Suprapubic skin (tissue), 4 donors: ENCODE measurements around the gene LRRC61. TPM values are rescaled to one million over a fixed set of nuclear protein-coding genes. Genes with fewer than 3 reads are reported as not detected.

Experiments
- DNase-seq, 2 donors: peaks; one replicate each; pipeline ENCODE4 v3.0.0-alpha.2; 2019; ENCODE audit warnings: low spot score in 2 of 2
- H3K27ac ChIP-seq: fragments of 200-600 bp; sonication (generic); one replicate; pipeline ENCODE4 v1.5.1; 2019
- H3K27me3 ChIP-seq: fragments of 200-600 bp; sonication (generic); one replicate; pipeline ENCODE4 v1.5.1; 2019
- H3K36me3 ChIP-seq: fragments of 200-600 bp; sonication (generic); one replicate; pipeline ENCODE4 v1.5.1; 2019
- H3K4me1 ChIP-seq: fragments of 200-600 bp; sonication (generic); one replicate; pipeline ENCODE4 v1.5.1; 2019
- H3K4me3 ChIP-seq: fragments of 200-600 bp; sonication (generic); one replicate; pipeline ENCODE4 v1.5.1; 2019; ENCODE audit warnings: mild to moderate bottlenecking
- H3K9me3 ChIP-seq: fragments of 200-600 bp; sonication (generic); one replicate; pipeline ENCODE4 v1.5.1; 2019
- CTCF ChIP-seq, 2 donors: fragments of 200-600 bp in 1 of 2; fragments of 450-650 bp in 1 of 2; sonication (generic) in 1 of 2; IDR thresholded peaks; one replicate each; pipeline ENCODE4 v1.5.1; 2016 to 2019; ENCODE audit warnings: antibody characterized with exemption in 2 of 2, mild to moderate bottlenecking in 1 of 2, moderate library complexity in 1 of 2
- EP300 ChIP-seq: sonication (generic); formaldehyde crosslinking; IDR thresholded peaks from one replicate; pipeline ENCODE4 v1.6.1; 2017; ENCODE audit warnings: antibody characterized with exemption
- POLR2A ChIP-seq, 2 donors: fragments of 450-650 bp; IDR thresholded peaks; one replicate each; pipeline ENCODE4 v1.6.1; 2017; ENCODE audit warnings: antibody characterized with exemption in 2 of 2, mild to moderate bottlenecking in 2 of 2, moderate library complexity in 2 of 2
- POLR2AphosphoS5 ChIP-seq, 3 donors: sonication (generic); formaldehyde crosslinking; IDR thresholded peaks; one replicate each; pipeline ENCODE4 v1.6.1; 2017; ENCODE audit warnings: antibody characterized with exemption in 3 of 3
- WGBS: methylation state at CpG from one replicate; pipeline ENCODE4 v1.1.5; 2018; 5-methylcytosine and 5-hydroxymethylcytosine counted together
- total RNA-seq, 4 donors: library from RNA; depleted of rRNA; stranded (reverse); fragments of >200 nt; gene quantifications; one replicate each; pipeline ENCODE4 v1.1.0, GENCODE V29; 2016

The LRRC61 gene
- total RNA-seq, 4 donors from 2014 or later: 7.9 to 29.0 (median 22.5) TPM

DNA sequence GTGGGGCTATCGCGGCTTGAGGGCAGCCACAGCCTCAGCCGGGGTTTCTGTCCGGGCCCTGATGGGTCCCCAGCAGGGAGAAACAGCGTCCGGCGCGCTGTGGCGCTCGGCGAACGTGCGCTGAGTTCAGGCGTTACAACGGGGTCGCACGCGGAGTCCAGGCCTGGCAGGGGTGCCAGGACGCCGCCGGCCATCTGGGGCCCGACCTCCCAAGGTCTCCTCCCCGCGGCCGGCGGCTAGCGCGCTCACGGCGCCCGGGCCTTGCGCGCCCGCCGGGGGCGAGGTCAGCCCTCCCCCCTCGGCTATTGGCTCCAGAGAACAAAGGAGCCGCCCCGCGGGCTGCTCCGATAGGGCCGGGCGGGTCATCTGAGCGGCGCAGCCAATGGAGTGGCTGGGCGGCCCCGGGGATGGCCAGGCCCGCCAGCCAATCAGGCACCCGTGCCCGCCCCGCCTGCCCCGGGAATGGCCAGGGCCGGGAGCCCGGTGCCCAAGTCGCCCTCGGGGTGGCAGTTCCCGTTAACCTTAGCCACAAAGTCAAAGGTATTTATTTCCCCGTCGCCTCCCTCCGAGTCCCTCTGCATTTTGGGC, 55.8 kb downstream of the LRRC61 start, which contains the start of gene ZNF775:
ZNF775 (plus strand) TSS at position 478 of the 588 bp plus-strand sequence. CDS start 9,141 bp downstream, outside the sequence.
- Histone ChIP-seq H3K9me3 (no peaks in the 10 kb centered on the region), H3K4me3 (peak within 1 kb of the TSS; percentile 87), H3K36me3 (peaks cover 3% of the 10 kb centered on the region), H3K4me1 (peaks cover 56% of the 10 kb centered on the region), H3K27me3 (no peaks in the 10 kb centered on the region), H3K27ac (peak within 1 kb of the TSS; percentile 85)
- peak; percentile 96 to 98 for DNase-seq
- 0% methylated on average over 9 of the region's 60 CpGs for WGBS
- TF ChIP-seq POLR2A (IDR thresholded peaks at IDR 0.05) (peak in 1 of 2 donors; percentile 61), POLR2AphosphoS5 (IDR thresholded peaks at IDR 0.05) (peak in 1 of 3 donors; percentile 48), CTCF (IDR thresholded peaks at IDR 0.05) (no peak), EP300 (no peak)

DNA sequence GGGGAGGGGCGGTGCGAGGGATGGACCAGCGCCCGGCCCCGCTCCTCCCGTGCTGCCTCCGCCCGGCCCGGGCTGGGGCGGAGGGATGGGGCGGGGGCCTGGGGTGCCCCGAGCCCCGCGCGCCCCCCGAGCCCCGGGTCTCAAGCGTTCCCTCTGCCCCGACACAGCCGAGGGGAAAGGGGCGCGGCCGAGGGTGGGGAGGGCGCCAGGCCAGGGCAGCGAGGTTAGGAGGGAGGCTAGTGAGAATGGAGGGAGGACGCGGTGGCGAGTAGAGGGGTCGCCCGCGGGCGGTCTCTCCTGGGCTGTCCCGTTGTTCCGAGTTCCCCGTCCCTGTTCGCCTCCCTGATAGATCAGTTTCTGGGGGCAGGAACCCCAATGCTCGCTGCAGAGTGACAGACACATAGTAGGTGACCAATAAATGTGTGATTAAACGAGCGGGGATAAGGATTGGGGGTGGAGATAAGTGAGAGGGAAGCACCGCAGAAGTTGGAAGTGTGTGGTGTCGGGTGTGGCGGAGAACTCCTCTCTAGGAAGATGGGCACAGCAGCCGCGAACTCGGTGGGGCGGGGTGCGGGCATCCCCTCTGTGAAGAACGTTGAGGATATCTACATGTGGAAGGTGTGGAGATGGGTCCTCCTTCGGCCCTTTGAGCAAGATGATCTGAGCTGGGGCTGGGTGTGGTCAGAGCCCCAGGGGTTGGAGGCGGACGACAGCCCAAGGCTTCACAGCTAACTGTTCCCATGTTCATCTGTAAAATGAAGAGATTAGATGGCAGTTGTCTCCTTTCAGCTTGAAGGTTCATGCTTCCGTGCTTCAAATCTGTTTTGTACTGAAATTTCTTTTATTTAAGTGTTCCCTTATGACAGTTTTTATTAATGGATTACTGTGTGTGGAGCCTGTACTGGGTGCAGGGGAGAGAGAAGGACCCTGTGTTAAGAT, 56.6 kb downstream of the LRRC61 start:
- under 1% methylated on average over 43 of the region's 52 CpGs for WGBS
- H3K9me3 ChIP-seq: no peaks in the 10 kb centered on the region
- DNase-seq: no peak
- no peaks in the 10 kb centered on the region for H3K27me3 ChIP-seq
- TF ChIP-seq POLR2AphosphoS5 (IDR thresholded peaks at IDR 0.05): no peak
- TF ChIP-seq CTCF (IDR thresholded peaks at IDR 0.05): no peak
- no peak for TF ChIP-seq EP300
- no peak for TF ChIP-seq POLR2A (IDR thresholded peaks at IDR 0.05)
- H3K36me3 ChIP-seq: no peaks in the 10 kb centered on the region
- peak overlapping the region; percentile 87 for H3K4me3 ChIP-seq
- H3K27ac ChIP-seq: peak overlapping the region; percentile 85
- peaks cover 56% of the 10 kb centered on the region for H3K4me1 ChIP-seq

GRCh38 chr7:150380463-150380862, 57.3 kb downstream of the LRRC61 start:
- Histone ChIP-seq H3K4me1 (peaks cover 56% of the 10 kb centered on the region), H3K9me3 (no peaks in the 10 kb centered on the region), H3K36me3 (no peaks in the 10 kb centered on the region), H3K4me3 (no peak overlapping the region), H3K27ac (no peak overlapping the region), H3K27me3 (no peaks in the 10 kb centered on the region)
- WGBS: 72% methylated on average over 11 of the region's 11 CpGs
- TF ChIP-seq EP300 (no peak), POLR2AphosphoS5 (IDR thresholded peaks at IDR 0.05) (no peak), POLR2A (IDR thresholded peaks at IDR 0.05) (no peak), CTCF (IDR thresholded peaks at IDR 0.05) (no peak)
- no peak for DNase-seq

DNA sequence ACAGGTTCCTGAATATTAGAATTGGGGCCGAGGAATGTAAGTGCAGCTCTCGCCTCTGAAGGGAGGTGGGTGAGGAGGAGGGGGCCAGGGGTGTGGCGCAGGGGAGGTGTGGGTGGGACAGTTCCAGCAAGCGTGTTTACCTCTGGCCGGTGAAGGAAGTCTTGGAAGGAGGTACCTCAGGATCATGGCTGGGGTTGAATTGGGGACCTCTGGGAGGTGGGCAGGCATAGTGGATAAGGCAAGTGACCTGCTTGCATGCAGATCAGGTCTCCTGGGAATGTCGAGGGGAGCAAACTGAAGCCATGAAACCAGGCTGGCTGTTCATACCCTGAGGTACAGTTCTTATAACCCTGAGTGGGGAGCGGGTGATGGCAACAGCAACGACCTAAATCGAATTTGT, 57.9 kb downstream of the LRRC61 start:
- TF ChIP-seq CTCF (IDR thresholded peaks at IDR 0.05) (no peak), POLR2AphosphoS5 (IDR thresholded peaks at IDR 0.05) (no peak), POLR2A (IDR thresholded peaks at IDR 0.05) (no peak), EP300 (no peak)
- Histone ChIP-seq H3K27me3 (no peaks in the 10 kb centered on the region), H3K9me3 (no peaks in the 10 kb centered on the region), H3K36me3 (no peaks in the 10 kb centered on the region), H3K27ac (no peak overlapping the region), H3K4me3 (no peak overlapping the region), H3K4me1 (peaks cover 53% of the 10 kb centered on the region)
- DNase-seq: no peak
- 64% methylated on average over 9 of the region's 9 CpGs for WGBS

GRCh38 chr7:150381785-150382122, 58.6 kb downstream of the LRRC61 start:
- no peaks in the 10 kb centered on the region for H3K9me3 ChIP-seq
- peaks cover 46% of the 10 kb centered on the region for H3K4me1 ChIP-seq
- no peaks in the 10 kb centered on the region for H3K27me3 ChIP-seq
- no peak overlapping the region for H3K4me3 ChIP-seq
- TF ChIP-seq EP300 (no peak), POLR2A (IDR thresholded peaks at IDR 0.05) (no peak), CTCF (IDR thresholded peaks at IDR 0.05) (no peak), POLR2AphosphoS5 (IDR thresholded peaks at IDR 0.05) (no peak)
- no peak for DNase-seq
- H3K36me3 ChIP-seq: no peaks in the 10 kb centered on the region
- no peak overlapping the region for H3K27ac ChIP-seq
- 95% methylated on average over 1 of the region's 1 CpG for WGBS
